ENCODE measurements around the gene ADAM12. TPM values are rescaled to one million over a fixed set of nuclear protein-coding genes. Genes with fewer than 3 reads are reported as not detected.
"Not testable (repeated sequence)": the region's sequence is repeated elsewhere in the genome, so short reads cannot be mapped to it uniquely, and the experiment has no call there.

Gene ADAM12
- total RNA-seq, 3 donors from 2014 or later, result 0.34 to 0.87 (median 0.51) TPM

DNA sequence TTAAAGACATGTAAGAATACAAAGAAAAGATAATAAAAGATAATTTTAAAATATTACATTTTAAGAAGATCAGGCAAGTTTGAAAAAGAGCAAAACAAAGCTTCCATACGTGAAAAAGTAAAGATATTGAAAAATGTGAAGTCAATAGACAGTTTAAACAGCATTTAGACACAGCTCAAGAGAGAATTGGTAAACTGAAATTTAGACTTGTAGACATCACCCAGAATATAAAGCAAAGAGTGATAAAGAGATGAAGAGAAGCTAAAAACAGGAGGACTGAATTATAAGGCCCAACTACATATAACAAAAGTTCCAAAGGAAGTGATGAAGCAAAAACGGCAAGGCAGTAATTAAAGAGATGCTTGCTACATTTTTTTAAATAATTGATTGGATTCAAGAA, 13.8 kb downstream of the ADAM12 start:
- no peaks in the 10 kb centered on the region for H3K27me3 Mint-ChIP-seq (ENCODE audit: low read depth)
- peaks cover 2% of the 10 kb centered on the region for H3K36me3 Mint-ChIP-seq (ENCODE audit: insufficient read depth)

DNA sequence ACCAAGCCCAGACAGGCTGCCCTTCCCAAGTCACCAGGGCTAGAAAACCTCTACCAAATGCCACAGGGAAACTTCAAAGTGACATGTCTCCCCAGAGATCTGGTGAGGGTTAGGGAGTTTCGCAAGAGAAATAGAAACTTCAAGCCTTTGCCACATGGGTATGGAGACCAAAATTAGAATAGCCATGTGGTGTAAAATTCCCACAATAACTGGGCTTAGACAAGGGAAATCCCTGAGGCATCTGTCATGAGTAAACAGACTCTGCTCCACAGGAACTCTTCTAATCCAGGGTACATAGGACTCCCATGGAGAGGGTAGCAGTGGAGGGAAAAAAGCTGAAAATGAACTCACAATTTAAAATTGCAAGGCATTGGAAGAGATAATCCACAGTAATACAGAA, 14.3 kb downstream of the ADAM12 start:
- no peaks in the 10 kb centered on the region for H3K27me3 Mint-ChIP-seq (ENCODE audit: low read depth)
- no peak for ATAC-seq
- H3K4me1 Mint-ChIP-seq (ENCODE audit: low read depth), result no peaks in the 10 kb centered on the region
- peaks cover 11% of the 10 kb centered on the region for H3K9me3 Mint-ChIP-seq
- no peak overlapping the region for H3K4me3 Mint-ChIP-seq
- DNase-seq, result no peak
- H3K36me3 Mint-ChIP-seq (ENCODE audit: insufficient read depth), result peaks cover 2% of the 10 kb centered on the region

More for the DNA sequence above, 13.8 kb downstream of the ADAM12 start:
- DNase-seq (no peak), ATAC-seq (no peak)
- H3K9me3 Mint-ChIP-seq, result peaks cover 13% of the 10 kb centered on the region
- no peak overlapping the region for H3K4me3 Mint-ChIP-seq
- no peaks in the 10 kb centered on the region for H3K4me1 Mint-ChIP-seq (ENCODE audit: low read depth)

DNA sequence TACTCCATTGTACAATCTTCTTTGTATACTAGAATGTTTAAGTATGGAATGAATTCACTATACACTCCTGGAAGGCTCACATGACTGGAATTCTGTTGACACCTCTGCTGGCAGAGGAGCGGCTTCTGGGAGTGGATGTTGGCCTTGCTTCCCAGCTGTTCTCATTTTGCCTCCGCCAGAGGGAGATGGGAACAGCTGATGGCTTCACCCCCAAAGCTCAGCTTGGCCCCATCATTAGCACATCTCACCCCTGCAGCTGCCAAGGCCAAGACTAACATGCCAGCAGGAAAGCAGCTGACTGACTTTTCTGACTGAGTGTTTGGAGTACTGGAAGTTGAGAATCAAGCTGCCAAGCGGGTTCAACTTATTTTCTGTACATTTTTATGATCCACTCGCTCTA, 15.1 kb downstream of the ADAM12 start:
- no peaks in the 10 kb centered on the region for H3K27me3 Mint-ChIP-seq (ENCODE audit: low read depth)
- peaks cover 11% of the 10 kb centered on the region for H3K9me3 Mint-ChIP-seq
- peaks cover 2% of the 10 kb centered on the region for H3K36me3 Mint-ChIP-seq (ENCODE audit: insufficient read depth)
- DNase-seq (no peak), ATAC-seq (no peak)
- H3K4me1 Mint-ChIP-seq (ENCODE audit: low read depth), result no peaks in the 10 kb centered on the region
- H3K4me3 Mint-ChIP-seq, result no peak overlapping the region

DNA sequence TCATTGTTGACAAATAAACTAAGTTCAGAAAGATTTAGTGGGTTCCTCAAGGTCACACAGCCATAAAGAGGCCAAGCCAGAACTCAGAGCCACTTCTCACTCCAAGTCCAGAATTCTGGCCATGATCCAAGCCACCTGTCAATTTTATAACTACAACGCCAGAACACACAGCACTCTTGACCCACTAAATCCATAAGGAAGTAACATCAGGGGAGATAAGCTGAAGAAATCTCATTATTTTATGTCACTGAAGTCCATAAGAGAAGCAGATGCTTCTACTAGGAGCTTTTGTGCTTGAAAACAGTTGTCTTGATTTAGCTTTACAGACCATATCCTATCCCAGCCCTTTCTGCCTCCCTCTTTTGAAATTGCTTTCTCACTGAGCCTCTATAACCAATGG, 15.9 kb downstream of the ADAM12 start:
- ATAC-seq (no peak), DNase-seq (no peak)
- Mint-ChIP-seq H3K27me3 (ENCODE audit: low read depth) (no peaks in the 10 kb centered on the region), H3K4me1 (ENCODE audit: low read depth) (no peaks in the 10 kb centered on the region), H3K36me3 (ENCODE audit: insufficient read depth) (peaks cover 2% of the 10 kb centered on the region), H3K9me3 (peaks cover 11% of the 10 kb centered on the region), H3K4me3 (no peak overlapping the region)

DNA sequence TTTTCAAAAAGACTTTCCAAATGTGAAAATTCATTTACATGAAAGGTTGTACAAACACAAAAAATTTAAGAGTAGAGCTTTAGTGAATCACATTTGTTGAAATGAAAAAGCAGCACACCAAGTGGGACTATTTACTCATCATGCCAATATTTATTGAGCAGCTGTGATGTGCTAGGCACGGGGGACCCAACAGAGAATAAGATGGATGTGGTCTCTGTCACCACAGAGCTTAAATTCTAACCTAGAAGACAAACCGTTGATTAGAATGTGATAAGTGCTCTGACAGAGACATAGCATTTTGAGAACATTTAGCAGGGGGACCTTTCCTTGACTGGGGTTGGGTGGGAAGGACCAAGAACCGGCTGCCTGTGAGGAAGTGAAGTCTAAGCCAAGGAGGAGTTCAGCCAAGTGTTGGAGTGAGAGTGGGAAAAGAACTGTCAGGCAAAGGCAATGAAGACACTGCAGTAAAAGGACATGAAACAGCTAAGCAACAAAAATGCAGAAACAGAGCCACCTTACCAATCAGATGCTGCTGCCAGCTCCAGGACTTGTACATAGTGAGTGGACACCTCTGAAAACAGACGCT, 19.1 kb downstream of the ADAM12 start:
- no peak overlapping the region for H3K4me3 Mint-ChIP-seq
- no peak for ATAC-seq
- no peak for DNase-seq
- no peaks in the 10 kb centered on the region for H3K27me3 Mint-ChIP-seq (ENCODE audit: low read depth)
- no peaks in the 10 kb centered on the region for H3K36me3 Mint-ChIP-seq (ENCODE audit: insufficient read depth)
- H3K4me1 Mint-ChIP-seq (ENCODE audit: low read depth), result no peaks in the 10 kb centered on the region
- peaks cover 4% of the 10 kb centered on the region for H3K9me3 Mint-ChIP-seq

DNA sequence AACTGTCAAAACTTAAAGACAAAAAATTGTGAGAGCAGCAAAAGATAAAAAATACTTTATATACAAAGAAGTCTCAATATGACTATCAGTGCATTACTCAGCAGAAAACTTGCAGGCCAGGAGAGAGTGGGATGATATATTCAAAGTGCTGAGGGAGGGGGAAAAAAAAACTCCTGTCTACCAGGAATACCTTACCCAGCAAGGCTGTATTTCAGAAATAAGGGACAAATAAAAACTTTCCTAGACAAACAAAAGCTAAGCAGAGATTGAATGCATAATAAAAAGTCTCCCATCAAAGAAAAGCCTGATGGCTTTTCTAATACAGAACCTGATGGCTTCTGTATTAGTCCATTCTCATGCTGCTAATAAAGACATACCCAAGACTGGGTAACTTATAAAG, 31.1 kb downstream of the ADAM12 start:
- no peak for ATAC-seq

DNA sequence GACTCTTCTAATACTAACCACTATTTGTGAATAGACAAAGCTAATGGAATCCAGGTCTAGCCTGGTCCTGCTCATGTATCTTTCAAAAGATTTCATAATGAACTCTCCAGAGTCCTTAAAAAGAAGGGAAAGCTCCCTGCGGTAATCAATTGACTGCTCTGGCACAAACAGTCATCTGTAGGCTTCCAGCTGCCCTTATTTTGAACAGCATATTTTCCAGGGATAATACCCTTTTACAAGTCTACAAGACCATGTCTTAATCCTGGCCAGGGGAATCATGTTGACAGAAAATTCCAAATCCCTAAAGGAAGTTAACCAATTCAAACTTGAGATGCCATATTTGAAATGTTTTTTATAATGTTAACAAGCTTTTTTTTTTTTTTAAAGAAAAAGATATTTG, 34.6 kb downstream of the ADAM12 start:
- Mint-ChIP-seq H3K4me3 (no peak overlapping the region), H3K36me3 (ENCODE audit: insufficient read depth) (no peaks in the 10 kb centered on the region), H3K4me1 (ENCODE audit: low read depth) (no peaks in the 10 kb centered on the region), H3K27me3 (ENCODE audit: low read depth) (no peaks in the 10 kb centered on the region), H3K9me3 (peaks cover 35% of the 10 kb centered on the region)
- ATAC-seq (no peak), DNase-seq (no peak)

More for the DNA sequence above, 31.1 kb downstream of the ADAM12 start:
- H3K36me3 Mint-ChIP-seq (ENCODE audit: insufficient read depth), result no peaks in the 10 kb centered on the region
- H3K27me3 Mint-ChIP-seq (ENCODE audit: low read depth), result no peaks in the 10 kb centered on the region
- peaks cover 46% of the 10 kb centered on the region for H3K9me3 Mint-ChIP-seq
- DNase-seq, result no peak
- no peak overlapping the region for H3K4me3 Mint-ChIP-seq
- no peaks in the 10 kb centered on the region for H3K4me1 Mint-ChIP-seq (ENCODE audit: low read depth)

DNA sequence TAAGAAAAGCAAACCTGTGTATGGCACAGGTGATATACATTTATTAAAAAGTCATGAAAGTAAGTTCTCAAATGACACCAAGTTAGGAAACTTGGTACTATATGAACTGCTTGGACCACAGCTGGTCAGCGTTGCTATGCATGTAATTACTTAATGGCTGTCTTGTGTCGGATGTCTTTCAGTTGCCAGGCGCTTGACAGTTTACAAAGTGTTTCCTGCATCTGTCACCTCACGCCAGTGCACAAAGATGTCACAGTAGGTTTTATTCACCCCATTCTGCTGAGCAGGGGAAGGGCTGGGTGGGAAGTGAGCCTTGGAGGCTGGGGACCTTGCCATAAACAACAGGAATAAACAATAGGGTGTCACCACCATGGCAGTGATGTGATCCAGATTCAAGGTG, 35.8 kb downstream of the ADAM12 start:
- no peak for DNase-seq
- peaks cover 2% of the 10 kb centered on the region for H3K27me3 Mint-ChIP-seq (ENCODE audit: low read depth)
- no peaks in the 10 kb centered on the region for H3K36me3 Mint-ChIP-seq (ENCODE audit: insufficient read depth)
- H3K9me3 Mint-ChIP-seq, result peaks cover 28% of the 10 kb centered on the region
- no peaks in the 10 kb centered on the region for H3K4me1 Mint-ChIP-seq (ENCODE audit: low read depth)
- no peak for ATAC-seq
- H3K4me3 Mint-ChIP-seq, result no peak overlapping the region

DNA sequence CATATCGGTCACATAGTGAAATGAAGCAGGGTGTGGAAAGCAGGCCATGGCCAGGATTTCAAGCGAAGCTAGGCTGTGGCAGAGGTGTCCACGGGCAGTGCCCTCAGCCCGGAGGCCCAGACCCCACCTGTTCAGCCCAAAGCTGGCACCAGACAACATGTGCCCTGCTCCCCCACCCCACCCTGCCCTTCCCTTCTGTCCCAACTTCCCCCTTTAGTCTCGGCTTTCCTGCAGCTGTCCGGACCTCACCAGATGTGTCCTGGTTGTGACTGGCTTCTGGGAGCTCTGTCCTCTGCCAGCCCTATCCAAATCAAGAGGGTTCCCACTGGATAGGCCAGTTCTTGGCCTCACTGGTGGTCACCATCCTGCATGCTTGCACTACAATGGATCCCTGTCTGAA, 37.3 kb downstream of the ADAM12 start:
- no peaks in the 10 kb centered on the region for H3K36me3 Mint-ChIP-seq (ENCODE audit: insufficient read depth)
- peaks cover 2% of the 10 kb centered on the region for H3K27me3 Mint-ChIP-seq (ENCODE audit: low read depth)
- ATAC-seq, result no peak
- H3K4me3 Mint-ChIP-seq, result no peak overlapping the region
- H3K9me3 Mint-ChIP-seq, result peaks cover 17% of the 10 kb centered on the region
- no peak for DNase-seq
- no peaks in the 10 kb centered on the region for H3K4me1 Mint-ChIP-seq (ENCODE audit: low read depth)

DNA sequence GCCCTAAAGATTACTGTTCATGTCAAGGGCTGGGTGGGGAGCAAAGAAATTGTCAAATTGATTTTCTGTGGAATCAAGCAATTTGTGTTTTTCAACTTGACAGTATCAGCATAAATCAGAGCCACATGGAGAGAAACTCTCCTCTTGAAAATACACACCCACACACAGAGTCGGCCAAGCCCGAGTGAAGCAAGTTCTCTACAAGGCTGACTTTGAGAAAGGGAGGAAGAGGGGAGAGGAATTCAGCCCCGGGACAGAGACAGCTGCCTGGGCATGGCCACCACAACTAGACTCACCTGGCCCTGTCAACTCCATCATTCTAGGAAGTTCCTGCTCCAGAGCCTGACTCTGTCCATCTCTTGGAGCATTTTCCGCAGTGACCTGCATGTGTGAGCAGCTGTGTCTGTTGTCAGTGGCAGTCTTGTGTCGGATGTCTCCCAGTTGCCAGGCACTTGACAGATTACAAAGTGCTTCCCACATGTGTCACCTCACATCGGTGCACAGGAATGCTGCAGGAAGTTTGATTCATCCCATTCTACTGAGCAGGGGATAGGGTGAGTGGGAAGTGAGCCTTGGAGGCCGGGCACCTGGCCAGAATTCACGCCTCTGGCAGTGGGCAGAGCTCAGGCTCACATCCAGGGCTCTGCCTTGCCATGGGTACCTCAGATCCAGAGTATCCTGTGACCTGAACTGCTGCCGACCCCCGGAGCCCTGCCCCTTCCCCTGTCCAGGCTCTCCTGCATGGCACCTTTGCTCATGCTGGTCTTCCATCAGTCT, 37.9 kb downstream of the ADAM12 start:
- Mint-ChIP-seq H3K4me3 (no peak overlapping the region), H3K36me3 (ENCODE audit: insufficient read depth) (no peaks in the 10 kb centered on the region)
- no peak for DNase-seq

DNA sequence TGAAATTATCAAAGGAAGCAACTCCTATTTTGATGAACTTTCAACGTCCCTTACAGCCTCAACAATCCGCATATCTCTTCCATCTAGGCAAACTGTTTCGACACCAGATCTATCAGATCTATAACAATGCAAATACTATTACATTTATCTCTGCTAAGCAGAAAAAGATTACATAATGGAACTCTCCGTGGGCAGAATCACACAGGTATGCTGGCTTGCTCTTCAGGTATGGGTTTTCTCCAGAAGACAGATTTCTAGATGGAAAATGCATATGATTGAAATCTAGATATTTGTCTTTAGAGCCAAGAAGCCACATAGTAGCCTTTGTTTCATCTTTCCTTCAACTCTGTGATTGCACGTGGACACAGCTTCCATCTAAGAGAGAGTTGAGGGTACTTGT, 38.6 kb downstream of the ADAM12 start:
- no peaks in the 10 kb centered on the region for H3K36me3 Mint-ChIP-seq (ENCODE audit: insufficient read depth)
- peaks cover 7% of the 10 kb centered on the region for H3K9me3 Mint-ChIP-seq
- H3K27me3 Mint-ChIP-seq (ENCODE audit: low read depth), result peaks cover 2% of the 10 kb centered on the region
- ATAC-seq (no peak), DNase-seq (no peak)
- no peak overlapping the region for H3K4me3 Mint-ChIP-seq
- no peaks in the 10 kb centered on the region for H3K4me1 Mint-ChIP-seq (ENCODE audit: low read depth)

More for the DNA sequence above, 37.9 kb downstream of the ADAM12 start:
- peaks cover 12% of the 10 kb centered on the region for H3K9me3 Mint-ChIP-seq
- no peak for ATAC-seq
- no peaks in the 10 kb centered on the region for H3K4me1 Mint-ChIP-seq (ENCODE audit: low read depth)
- H3K27me3 Mint-ChIP-seq (ENCODE audit: low read depth), result peaks cover 2% of the 10 kb centered on the region

DNA sequence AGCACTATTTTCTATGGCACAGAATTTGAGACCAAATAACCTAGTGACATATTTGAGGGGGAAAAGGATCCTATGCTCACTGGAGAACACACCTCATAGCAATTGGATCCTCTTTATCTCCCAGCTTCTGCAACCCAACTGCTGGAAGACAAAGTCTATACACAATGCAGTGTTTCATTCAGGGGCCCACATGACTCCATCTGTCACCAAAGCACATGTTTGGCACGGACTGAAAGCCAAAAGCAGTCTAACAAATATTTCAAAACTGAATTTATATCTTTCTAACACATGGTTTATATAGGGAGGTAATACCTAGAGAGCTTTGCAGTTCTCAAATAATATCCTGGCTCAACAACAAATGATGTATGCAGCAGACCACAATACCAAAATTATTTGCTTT, 39.2 kb downstream of the ADAM12 start:
- Mint-ChIP-seq H3K27me3 (ENCODE audit: low read depth) (peaks cover 2% of the 10 kb centered on the region), H3K9me3 (peaks cover 9% of the 10 kb centered on the region), H3K4me1 (ENCODE audit: low read depth) (no peaks in the 10 kb centered on the region), H3K36me3 (ENCODE audit: insufficient read depth) (no peaks in the 10 kb centered on the region), H3K4me3 (no peak overlapping the region)
- no peak for ATAC-seq
- DNase-seq, result no peak

DNA sequence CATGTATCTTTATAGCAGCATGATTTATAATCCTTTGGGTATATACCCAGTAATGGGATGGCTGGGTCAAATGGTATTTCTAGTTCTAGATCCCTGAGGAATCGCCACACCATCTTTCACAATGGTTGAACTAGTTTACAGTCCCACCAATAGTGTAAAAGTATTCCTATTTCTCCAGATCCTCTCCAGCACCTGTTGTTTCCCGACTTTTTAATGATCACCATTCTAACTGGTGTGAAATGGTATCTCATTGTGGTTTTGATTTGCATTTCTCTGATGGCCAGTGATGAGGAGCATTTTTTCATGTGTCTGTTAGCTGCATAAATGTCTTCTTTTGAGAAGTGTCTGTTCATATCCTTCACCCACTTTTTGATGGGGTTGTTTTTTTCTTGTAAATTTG, 44.8 kb downstream of the ADAM12 start:
- ATAC-seq, result not testable (repeated sequence)

DNA sequence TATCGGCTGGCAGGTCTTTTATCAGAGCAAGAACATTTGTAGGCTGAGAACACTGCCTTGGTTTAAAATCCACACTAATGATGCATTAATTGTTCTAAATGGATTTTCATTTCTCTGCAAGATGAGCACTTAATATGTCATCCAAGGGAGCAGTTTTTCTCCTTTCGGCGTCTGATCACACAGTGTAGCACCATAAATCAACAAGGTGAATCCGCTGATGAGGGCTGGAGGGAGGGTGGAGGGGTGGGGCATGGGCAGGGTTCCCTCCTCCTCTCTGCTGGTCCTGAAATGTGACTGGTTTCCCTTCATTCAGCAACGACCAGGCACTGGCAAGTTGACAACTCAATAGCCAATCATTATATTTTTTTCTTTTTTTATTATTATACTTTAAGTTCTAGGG, 45.6 kb downstream of the ADAM12 start:
- H3K4me1 Mint-ChIP-seq (ENCODE audit: low read depth), result no peaks in the 10 kb centered on the region
- H3K4me3 Mint-ChIP-seq, result no peak overlapping the region
- ATAC-seq (no peak), DNase-seq (no peak)
- peaks cover 18% of the 10 kb centered on the region for H3K9me3 Mint-ChIP-seq
- no peaks in the 10 kb centered on the region for H3K36me3 Mint-ChIP-seq (ENCODE audit: insufficient read depth)
- H3K27me3 Mint-ChIP-seq (ENCODE audit: low read depth), result no peaks in the 10 kb centered on the region

More for the DNA sequence above, 44.8 kb downstream of the ADAM12 start:
- not testable (repeated sequence) for H3K27me3 Mint-ChIP-seq (ENCODE audit: low read depth); H3K4me3 Mint-ChIP-seq; H3K36me3 Mint-ChIP-seq (ENCODE audit: insufficient read depth); DNase-seq; H3K4me1 Mint-ChIP-seq (ENCODE audit: low read depth)
- H3K9me3 Mint-ChIP-seq, result peaks cover 18% of the 10 kb centered on the region

DNA sequence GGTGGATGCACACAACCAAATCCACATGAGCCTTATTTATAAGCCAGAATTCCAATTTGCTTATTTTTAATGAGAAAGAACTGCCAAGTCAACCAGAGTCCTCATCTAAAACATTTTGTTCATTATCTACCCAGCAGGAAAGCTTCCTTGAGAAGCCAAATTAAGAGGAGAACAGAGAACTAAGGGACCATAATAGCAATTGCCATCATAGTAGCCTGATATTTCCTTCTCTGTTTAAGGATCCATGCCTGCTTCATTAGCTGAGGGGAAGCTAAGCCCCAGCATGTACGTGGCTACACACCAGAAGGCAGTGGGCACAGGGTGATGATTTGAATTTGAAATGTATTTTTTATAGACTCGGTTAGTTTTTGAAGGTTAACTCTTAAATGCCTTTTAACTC, 46.8 kb downstream of the ADAM12 start:
- DNase-seq (no peak), ATAC-seq (no peak)
- peaks cover 15% of the 10 kb centered on the region for H3K9me3 Mint-ChIP-seq
- H3K4me1 Mint-ChIP-seq (ENCODE audit: low read depth), result no peaks in the 10 kb centered on the region
- no peaks in the 10 kb centered on the region for H3K36me3 Mint-ChIP-seq (ENCODE audit: insufficient read depth)
- H3K27me3 Mint-ChIP-seq (ENCODE audit: low read depth), result no peaks in the 10 kb centered on the region
- no peak overlapping the region for H3K4me3 Mint-ChIP-seq

All from activated T-cell treated with anti-CD3 and anti-CD28 coated beads, Interleukin-2, amount 50 U/mL, for 4 hours (primary cell).